ENCODE data around the gene MRPL49. TPM values are rescaled to one million over a fixed set of nuclear protein-coding genes. Genes with fewer than 3 reads are reported as not detected.

Gene MRPL49
- total RNA-seq, 1 donor from 2014 or later = 38.3 TPM

DNA sequence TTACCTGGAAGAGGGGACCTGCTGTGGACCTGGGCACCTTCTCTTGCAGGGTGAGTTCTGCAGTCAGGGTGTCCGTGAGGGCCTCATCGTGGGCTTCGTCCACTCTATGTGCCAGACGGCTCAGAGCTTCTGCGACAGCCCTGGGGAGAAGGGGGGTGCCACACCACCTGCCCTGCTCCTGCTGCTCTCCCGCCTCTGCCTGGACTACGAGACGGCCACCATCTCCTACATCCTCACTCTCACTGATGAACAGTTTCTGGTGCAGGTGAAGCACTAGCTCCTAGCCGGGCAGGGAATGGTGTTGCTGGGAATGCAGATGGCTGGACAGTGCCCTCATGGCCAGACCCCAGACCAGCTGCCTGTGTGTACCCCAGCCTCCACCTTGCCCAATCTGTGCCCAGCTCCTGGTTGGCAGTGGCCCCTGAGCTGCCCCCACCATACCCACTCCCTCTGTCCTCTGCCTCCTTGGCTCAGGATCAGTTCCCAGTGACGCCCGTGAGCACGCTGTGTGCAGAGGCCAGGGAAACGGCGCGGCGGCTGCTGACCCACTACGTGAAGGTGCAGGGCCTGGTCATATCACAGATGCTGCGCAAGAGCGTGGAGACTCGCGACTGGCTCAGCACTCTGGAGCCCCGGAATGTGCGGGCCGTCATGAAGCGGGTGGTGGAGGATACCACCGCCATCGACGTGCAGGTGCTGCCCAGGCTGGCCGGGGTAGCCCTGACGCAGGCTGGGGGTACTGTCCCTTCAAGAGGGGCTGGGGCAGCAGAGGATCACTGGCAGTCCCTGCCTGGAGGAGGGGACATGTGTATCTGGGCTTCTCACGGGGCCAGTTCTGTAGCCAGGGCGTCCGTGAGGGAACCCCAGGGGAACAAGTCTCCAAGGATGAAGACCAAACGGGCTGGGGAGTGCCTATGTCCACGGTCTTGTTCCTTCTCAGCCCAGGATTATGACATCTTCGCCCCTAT lies 12.6 kb upstream of the MRPL49 start:
- Histone ChIP-seq H3K27me3 (no peaks in the 10 kb centered on the region), H3K79me2 (ENCODE audit: low read depth) (peaks cover 33% of the 10 kb centered on the region), H3K36me3 (no peaks in the 10 kb centered on the region), H4K20me1 (ENCODE audit: low read depth) (peaks cover 28% of the 10 kb centered on the region), H3K9ac (no peak overlapping the region), H3K4me3 (no peak overlapping the region), H3F3A (ENCODE audit: low read depth) (peaks cover 32% of the 10 kb centered on the region), H3K4me1 (peaks cover 9% of the 10 kb centered on the region), H3K9me3 (ENCODE audit: low read depth) (no peaks in the 10 kb centered on the region), H2AFZ (replicated peaks) (no peak overlapping the region), H3K4me2 (no peak overlapping the region), H3K27ac (no peak overlapping the region)
- Mint-ChIP-seq H3K9me3 (no peaks in the 10 kb centered on the region), H3K27ac (no peak overlapping the region), H3K27me3 (ENCODE audit: insufficient read depth, low read depth) (peaks cover 11% of the 10 kb centered on the region), H3K4me1 (peaks cover 26% of the 10 kb centered on the region), H3K36me3 (peaks cover 7% of the 10 kb centered on the region), H3K4me3 (no peak overlapping the region)
- DNase-seq (ENCODE audit: low spot score) = no peak
- no peak for TF ChIP-seq EZH2 (IDR thresholded peaks at IDR 0.05)

DNA sequence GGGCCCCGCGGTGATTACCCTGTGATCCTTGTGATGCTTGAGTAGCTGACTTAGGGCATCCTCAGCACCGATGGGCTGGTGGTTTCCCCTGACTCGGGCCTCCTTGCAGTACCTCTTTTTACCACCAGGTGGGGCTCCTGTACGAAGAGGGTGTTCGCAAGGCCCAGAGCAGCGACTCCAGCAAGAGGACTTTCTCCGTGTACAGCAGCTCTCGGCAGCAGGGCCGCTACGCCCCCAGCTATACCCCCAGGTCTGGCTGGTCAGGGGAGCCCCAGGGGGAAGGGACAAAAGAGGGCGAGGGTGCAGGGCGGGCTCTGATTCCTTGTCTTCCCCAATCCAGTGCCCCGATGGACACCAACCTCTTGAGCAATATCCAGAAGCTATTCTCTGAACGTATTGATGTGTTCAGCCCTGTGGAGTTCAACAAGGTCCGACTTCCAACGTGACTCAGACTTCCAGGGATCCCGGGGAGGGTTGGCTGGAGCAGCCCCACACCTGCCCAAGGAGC lies 11.7 kb upstream of the MRPL49 start:
- H3K9me3 ChIP-seq (ENCODE audit: low read depth) = no peaks in the 10 kb centered on the region
- no peak overlapping the region for H3K27ac ChIP-seq
- H3K36me3 ChIP-seq = no peaks in the 10 kb centered on the region
- H3K27me3 ChIP-seq = no peaks in the 10 kb centered on the region
- H3K9ac ChIP-seq = no peak overlapping the region
- peaks cover 9% of the 10 kb centered on the region for H3K4me1 ChIP-seq
- H3K4me2 ChIP-seq = peak overlapping the region; percentile 34
- Mint-ChIP-seq H3K27me3 (ENCODE audit: insufficient read depth, low read depth) (peaks cover 9% of the 10 kb centered on the region), H3K27ac (no peak overlapping the region), H3K36me3 (peaks cover 5% of the 10 kb centered on the region), H3K4me1 (peaks cover 29% of the 10 kb centered on the region), H3K4me3 (peak overlapping the region; percentile 97), H3K9me3 (no peaks in the 10 kb centered on the region)
- peak; percentile 90 for DNase-seq (ENCODE audit: low spot score)
- H3K4me3 ChIP-seq = no peak overlapping the region
- peaks cover 28% of the 10 kb centered on the region for H4K20me1 ChIP-seq (ENCODE audit: low read depth)
- TF ChIP-seq EZH2phosphoT487 (IDR thresholded peaks at IDR 0.05) (no peak), CTCF (IDR thresholded peaks at IDR 0.05) (peak; percentile 91)
- peaks cover 32% of the 10 kb centered on the region for H3F3A ChIP-seq (ENCODE audit: low read depth)
- no peak overlapping the region for H2AFZ ChIP-seq (replicated peaks)
- peaks cover 28% of the 10 kb centered on the region for H3K79me2 ChIP-seq (ENCODE audit: low read depth)

GRCh38 chr11:65111159-65111743 lies 10.9 kb upstream of the MRPL49 start:
- H3K4me3 Mint-ChIP-seq = peak overlapping the region; percentile 97
- Histone ChIP-seq H4K20me1 (ENCODE audit: low read depth) (peaks cover 28% of the 10 kb centered on the region), H3F3A (ENCODE audit: low read depth) (peaks cover 37% of the 10 kb centered on the region), H3K9me3 (ENCODE audit: low read depth) (no peaks in the 10 kb centered on the region), H2AFZ (replicated peaks) (no peak overlapping the region), H3K9ac (no peak overlapping the region), H3K4me3 (peak overlapping the region; percentile 81), H3K4me2 (peak overlapping the region; percentile 97), H3K27ac (no peak overlapping the region), H3K27me3 (no peaks in the 10 kb centered on the region), H3K4me1 (peaks cover 9% of the 10 kb centered on the region), H3K36me3 (no peaks in the 10 kb centered on the region), H3K79me2 (ENCODE audit: low read depth) (peaks cover 26% of the 10 kb centered on the region)
- DNase-seq (ENCODE audit: low spot score) = no peak
- peaks cover 9% of the 10 kb centered on the region for H3K27me3 Mint-ChIP-seq (ENCODE audit: insufficient read depth, low read depth)
- H3K9me3 Mint-ChIP-seq = no peaks in the 10 kb centered on the region
- H3K36me3 Mint-ChIP-seq = peaks cover 5% of the 10 kb centered on the region
- TF ChIP-seq CTCF (IDR thresholded peaks at IDR 0.05) (no peak), EZH2 (IDR thresholded peaks at IDR 0.05) (no peak), EZH2phosphoT487 (IDR thresholded peaks at IDR 0.05) (no peak)
- peaks cover 28% of the 10 kb centered on the region for H3K4me1 Mint-ChIP-seq
- no peak overlapping the region for H3K27ac Mint-ChIP-seq
